HepG2 (cell line): Measurements from ENCODE around the gene PROP1. TPM values are rescaled to one million over a fixed set of nuclear protein-coding genes. Genes with fewer than 3 reads are reported as not detected.

Experiments
- ATAC-seq: fragments of 200-7000 bp; cut with Tn5 transposase; 3 replicates; pipeline ENCODE4 v1.9.1; 2020; ENCODE audit warnings: mild to moderate bottlenecking, moderate library complexity
- BruUV-seq: library from RNA; stranded (reverse); fragments of 400-500 nt; replicated peaks from 2 replicates; lab custom pipeline; 2021; lab: Mats Ljungman, UMichigan
- CTCF ChIA-PET: fragments of 300-600 bp; formaldehyde crosslinking; extraction: SDS; loops from one replicate; lab custom pipeline; 2021; ENCODE audit warnings: low total read pairs, inconsistent platforms, low intra/inter-chr PET ratio; lab: Yijun Ruan, JAX
- POLR2A ChIA-PET: fragments of 350-600 bp; sonication (Branson Sonifier 250); formaldehyde crosslinking; loops from one replicate; lab custom pipeline; 2020; ENCODE audit warnings: antibody characterized with exemption, inconsistent platforms; lab: Yijun Ruan, JAX
- DNase-seq: peaks from one replicate; pipeline ENCODE4 v3.0.0-alpha.2; 2015; ENCODE audit warnings: low spot score
- FAIRE-seq: peaks from 3 replicates; lab custom pipeline; 2011; peaks lifted over from hg19 to GRCh38; lab: Jason Lieb, UNC
- H2AFZ ChIP-seq: one replicate; pipeline ENCODE4 v1.6.1; 2011; ENCODE audit warnings: low read length, inconsistent platforms
- H3K27ac ChIP-seq: fragments of 300-600 bp; 3 replicates; pipeline ENCODE4 v1.8.0; 2011; ENCODE audit warnings: mixed run types, mild to moderate bottlenecking, mixed read lengths, low read length, inconsistent platforms; ENCODE audit not compliant: insufficient read depth; ENCODE audit errors: extremely low read length
- H3K27me3 ChIP-seq, 2 experiments: fragments of 200-600 bp in 1 of 2; 2 replicates in 1 of 2; 3 replicates in 1 of 2; pipeline versions ENCODE4 v1.6.0 to v1.8.0; 2011; ENCODE audit warnings: low read length in 2 of 2, mild to moderate bottlenecking in 2 of 2, moderate library complexity in 2 of 2, inconsistent platforms in 1 of 2; ENCODE audit not compliant: insufficient read depth in 2 of 2, control insufficient read depth in 1 of 2
- H3K36me3 ChIP-seq, 2 experiments: fragments of 200-600 bp in 1 of 2; replicated peaks in 1 of 2; 2 replicates in 1 of 2; 3 replicates in 1 of 2; pipeline versions ENCODE4 v1.5.1 to v1.8.0; 2011; ENCODE audit warnings: low read length in 2 of 2, inconsistent platforms in 1 of 2; ENCODE audit not compliant: insufficient read depth in 2 of 2, control insufficient read depth in 1 of 2
- H3K4me1 ChIP-seq: 2 replicates; pipeline ENCODE4 v1.5.1; 2012; ENCODE audit warnings: low read length, inconsistent platforms; ENCODE audit not compliant: insufficient read depth
- H3K4me2 ChIP-seq: 2 replicates; pipeline ENCODE4 v1.6.0; 2011; ENCODE audit warnings: low read depth, low read length, inconsistent platforms
- H3K4me3 ChIP-seq, 3 experiments: fragments of 200-600 bp in 1 of 3; sonication (generic), shearing (Covaris generic) in 1 of 3; replicated peaks in 1 of 3; 2 replicates each; pipeline ENCODE4 v1.5.1; 2011 to 2016; ENCODE audit warnings: low read length in 3 of 3, inconsistent platforms in 2 of 3, low read depth in 2 of 3, mild to moderate bottlenecking in 2 of 3, control low read depth in 1 of 3, mixed read lengths in 1 of 3; ENCODE audit not compliant: insufficient read depth in 1 of 3
- H3K79me2 ChIP-seq: one replicate; pipeline ENCODE4 v1.6.1; 2011; ENCODE audit warnings: low read length, inconsistent platforms; ENCODE audit not compliant: insufficient read depth
- H3K9ac ChIP-seq: 2 replicates; pipeline ENCODE4 v1.6.0; 2011; ENCODE audit warnings: mild to moderate bottlenecking, low read depth, low read length, inconsistent platforms; ENCODE audit not compliant: insufficient read depth
- H3K9me3 ChIP-seq: 2 replicates; pipeline ENCODE4 v1.5.1; 2012; ENCODE audit warnings: mild to moderate bottlenecking, low read length
- H4K20me1 ChIP-seq: 2 replicates; pipeline ENCODE4 v1.6.0; 2011; ENCODE audit warnings: inconsistent platforms, mild to moderate bottlenecking, low read length, moderate library complexity; ENCODE audit not compliant: insufficient read depth
- ATF6 ChIP-seq: sonication (generic); formaldehyde crosslinking; conservative IDR thresholded peaks from 2 replicates; pipeline ENCODE4 v1.4.0; 2020; ENCODE audit warnings: missing genetic modification reagents
- CREB3 ChIP-seq: sonication (generic); formaldehyde crosslinking; IDR thresholded peaks from 2 replicates; pipeline ENCODE4 v1.5.0; 2020; ENCODE audit warnings: missing genetic modification reagents
- RNF219 ChIP-seq: sonication (generic); formaldehyde crosslinking; IDR thresholded peaks from 2 replicates; pipeline ENCODE4 v1.5.0; 2020; ENCODE audit warnings: mild to moderate bottlenecking, missing genetic modification reagents
- SALL2 ChIP-seq: sonication (generic); formaldehyde crosslinking; IDR thresholded peaks from 2 replicates; pipeline ENCODE4 v1.8.1; 2023; ENCODE audit warnings: mild to moderate bottlenecking, missing genetic modification reagents, inconsistent platforms
- TEF ChIP-seq: sonication (generic); formaldehyde crosslinking; IDR thresholded peaks from 2 replicates; pipeline ENCODE4 v1.5.0; 2020; ENCODE audit warnings: missing genetic modification reagents
- USF2 ChIP-seq, 2 experiments: sonication (generic) in 1 of 2; formaldehyde crosslinking in 1 of 2; IDR thresholded peaks; 2 replicates each; pipeline versions ENCODE4 v1.5.1 to v1.6.1; 2011 to 2020; ENCODE audit warnings: borderline replicate concordance in 1 of 2, low read depth in 1 of 2, low read length in 1 of 2, mild to moderate bottlenecking in 1 of 2, missing genetic modification reagents in 1 of 2, moderate library complexity in 1 of 2
- ZFX ChIP-seq: sonication (generic); formaldehyde crosslinking; IDR thresholded peaks from 2 replicates; pipeline ENCODE4 v1.4.0; 2020; ENCODE audit warnings: mild to moderate bottlenecking, low read depth, missing genetic modification reagents, moderate library complexity
- ZNF235 ChIP-seq: sonication (generic); formaldehyde crosslinking; IDR thresholded peaks from 2 replicates; pipeline ENCODE4 v1.8.1; 2023; ENCODE audit warnings: mild to moderate bottlenecking, missing genetic modification reagents, borderline replicate concordance
- WGBS: methylation state at CpG from one replicate; pipeline ENCODE4 v1.1.6; 2017; ENCODE audit warnings: low lambda C conversion rate; 5-methylcytosine and 5-hydroxymethylcytosine counted together
- in situ Hi-C: cut with HindIII; loops from 2 replicates; pipeline ENCODE4 v1.10.0; 2017; ENCODE audit warnings: low pct_unique_long_range_greater_than_20kb; ENCODE audit not compliant: extremely low pct_ligation_motif_present
- intact Hi-C: fragments of 100-400 bp; cut with micrococcal nuclease; formaldehyde crosslinking; loops from one replicate; pipeline ENCODE4 v1.10.0; 2022; ENCODE audit not compliant: unreplicated experiment
- polyA plus RNA-seq, 8 experiments: library from polyadenylated mRNA; depleted of rRNA in 3 of 8; stranded (reverse) in 7 of 8; unstranded in 1 of 8; fragments of >200 nt; fragmentation: Illumina TruSeq in 4 of 8; extraction: Trizol in 4 of 8; gene quantifications; 2 replicates each; pipeline versions ENCODE4 v1.2.1 to v1.2.3, GENCODE V29; 2011 to 2016; ENCODE audit warnings: low read depth in 4 of 8, missing spikeins in 1 of 8, mixed read lengths in 1 of 8; ENCODE audit not compliant: insufficient read depth in 1 of 8
- total RNA-seq, 5 experiments: library from RNA; depleted of rRNA; stranded (reverse); fragments of >200 nt; fragmentation: Illumina TruSeq; extraction: Trizol; gene quantifications; 2 replicates each; pipeline ENCODE4 v1.2.3, GENCODE V29; 2016; ENCODE audit warnings: low read depth in 1 of 5

The PROP1 gene
- total and polyA plus RNA-seq, 2 of the 13 experiments (the other 11 are each of a cell fraction or from before 2014, with no cell fraction given) = not detected

- TF ChIP-seq CREB3 (no peak), USF2 (IDR thresholded peaks at IDR 0.05; ENCODE audit: low read depth, low read length) (no peak), USF2 (CRISPR knock-in tag; IDR thresholded peaks at IDR 0.05; ENCODE audit: borderline replicate concordance) (no peak), RNF219 (no peak)
Measured at GRCh38 chr5:177987326-177987725, 8.7 kb downstream of the PROP1 start (continued).

- Histone ChIP-seq H3K79me2 (no peaks in the 10 kb centered on the region), H3K4me2 (no peak overlapping the region), H2AFZ (no peak overlapping the region), H3K36me3 (no peaks in the 10 kb centered on the region), H3K27me3 (peaks cover 4 to 51% of the 10 kb centered on the region in 2 experiments; a peak in 4 of 5 replicates), H3K4me3 (no peak overlapping the region), H3K27ac (no peak overlapping the region), H3K4me1 (no peaks in the 10 kb centered on the region), H3K9me3 (no peaks in the 10 kb centered on the region), H4K20me1 (no peaks in the 10 kb centered on the region; the same call in 1 of the 2 replicates), H3K9ac (no peak overlapping the region)
- TF ChIP-seq ZNF235 (CRISPR knock-in tag) = no peak
- TF ChIP-seq ZFX (CRISPR knock-in tag) = no peak
- TF ChIP-seq ATF6 (CRISPR knock-in tag) = no peak
- TF ChIP-seq SALL2 (CRISPR knock-in tag) = no peak
- TF ChIP-seq TEF (CRISPR knock-in tag) = no peak
- intact Hi-C loops = no loop called here
- DNase-seq = no peak
- in situ Hi-C loops = loop anchor here (10.0 kb wide), 1 partner anchor 79 kb away; no protein-coding TSS in a partner anchor
- WGBS = 40% methylated on average over 28 of the region's 50 CpGs
- FAIRE-seq = no peak
- BruUV-seq = no TSS peak
- ATAC-seq = no peak
- ChIA-PET POLR2A (no interaction called here), CTCF (no interaction called here)
Measured at GRCh38 chr5:177985430-177986040, 10.5 kb downstream of the PROP1 start.
